Ishikawa (cell line): Measurements from ENCODE around the gene LYG2.
A peak's percentile ranks its signal among the peaks of the same experiment; 100 is the strongest.
"Not testable (repeated sequence)": the region's sequence is repeated elsewhere in the genome, so short reads cannot be mapped to it uniquely, and the experiment has no call there.

ENCODE experiments used
- CEBPB ChIP-seq: IDR thresholded peaks from 2 replicates; pipeline ENCODE4 v1.6.1; 2012
- CREB1 ChIP-seq: IDR thresholded peaks from 2 replicates; pipeline ENCODE4 v1.6.1; 2012; ENCODE audit warnings: low read depth
- EGR1 ChIP-seq: IDR thresholded peaks from 2 replicates; pipeline ENCODE4 v1.6.1; 2012
- EP300 ChIP-seq: IDR thresholded peaks from 2 replicates; pipeline ENCODE4 v1.6.1; 2012; ENCODE audit warnings: borderline replicate concordance
- FOXM1 ChIP-seq: IDR thresholded peaks from 2 replicates; pipeline ENCODE4 v1.6.1; 2012; ENCODE audit warnings: low read depth, borderline replicate concordance
- NFIC ChIP-seq: IDR thresholded peaks from 2 replicates; pipeline ENCODE4 v1.6.1; 2012
- RAD21 ChIP-seq: IDR thresholded peaks from 2 replicates; pipeline ENCODE4 v1.6.1; 2012; ENCODE audit warnings: low read depth
- REST ChIP-seq: IDR thresholded peaks from 2 replicates; pipeline ENCODE4 v1.6.1; 2012; ENCODE audit warnings: low read depth, mild to moderate bottlenecking
- TAF1 ChIP-seq: IDR thresholded peaks from 2 replicates; pipeline ENCODE4 v1.6.1; 2012; ENCODE audit warnings: low read depth, mild to moderate bottlenecking
- TCF12 ChIP-seq: IDR thresholded peaks from 2 replicates; pipeline ENCODE4 v1.6.1; 2012; ENCODE audit warnings: low read depth
- TEAD4 ChIP-seq: IDR thresholded peaks from 2 replicates; pipeline ENCODE4 v1.6.1; 2012
- USF1 ChIP-seq: IDR thresholded peaks from 2 replicates; pipeline ENCODE4 v1.6.1; 2012
- YY1 ChIP-seq: IDR thresholded peaks from 2 replicates; pipeline ENCODE4 v1.6.1; 2012; ENCODE audit warnings: low read depth
- ZBTB7A ChIP-seq: IDR thresholded peaks from 2 replicates; pipeline ENCODE4 v1.6.1; 2012; ENCODE audit warnings: low read depth

Gene LYG2, protein sequence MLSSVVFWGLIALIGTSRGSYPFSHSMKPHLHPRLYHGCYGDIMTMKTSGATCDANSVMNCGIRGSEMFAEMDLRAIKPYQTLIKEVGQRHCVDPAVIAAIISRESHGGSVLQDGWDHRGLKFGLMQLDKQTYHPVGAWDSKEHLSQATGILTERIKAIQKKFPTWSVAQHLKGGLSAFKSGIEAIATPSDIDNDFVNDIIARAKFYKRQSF

DNA sequence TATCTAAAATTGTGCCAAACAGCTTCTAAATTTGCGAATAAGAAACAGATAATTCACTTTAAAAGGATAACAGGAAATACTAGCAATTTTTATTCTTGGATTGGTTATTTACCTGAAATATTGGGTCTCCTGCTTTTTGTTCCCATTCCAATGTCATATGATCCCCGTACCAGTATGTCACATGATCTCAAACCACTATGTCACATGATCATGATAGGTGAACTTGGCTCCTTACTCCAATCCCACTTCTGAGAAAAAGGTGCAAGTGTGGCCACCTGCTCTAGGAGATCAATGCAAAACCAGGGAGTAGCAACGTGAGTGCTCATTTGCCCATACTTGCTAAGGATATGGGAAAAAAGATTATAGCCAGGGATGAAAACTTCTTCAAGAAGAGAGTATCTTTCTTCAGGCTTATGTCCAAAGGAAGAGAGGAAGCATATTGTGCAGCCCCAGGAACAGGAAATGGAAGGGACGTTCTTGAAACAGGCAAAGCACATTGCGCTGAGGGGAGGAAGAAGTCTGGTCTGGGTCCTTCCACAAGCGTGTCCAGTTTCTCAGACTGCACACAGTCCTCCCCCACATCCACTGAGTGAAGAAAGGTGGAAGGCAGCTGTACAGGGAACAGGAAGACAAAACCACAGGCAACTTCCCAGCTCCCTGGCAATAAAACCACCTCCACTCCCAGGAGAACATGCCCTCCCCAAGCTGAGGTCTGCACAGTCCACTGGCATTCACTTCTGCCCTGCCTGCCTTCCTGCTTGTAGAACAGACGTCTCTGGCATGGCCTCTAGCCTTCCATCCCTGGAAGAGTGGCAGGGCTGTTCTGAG, at the start of gene LYG2:
TSS of gene LYG2 (minus strand) at position 176 of the 828 bp plus-strand sequence. CDS start 1,406 bp downstream, outside the sequence.
- TF ChIP-seq USF1 (peak; percentile 72), NFIC (no peak), TEAD4 (no peak), EP300 (no peak)

DNA sequence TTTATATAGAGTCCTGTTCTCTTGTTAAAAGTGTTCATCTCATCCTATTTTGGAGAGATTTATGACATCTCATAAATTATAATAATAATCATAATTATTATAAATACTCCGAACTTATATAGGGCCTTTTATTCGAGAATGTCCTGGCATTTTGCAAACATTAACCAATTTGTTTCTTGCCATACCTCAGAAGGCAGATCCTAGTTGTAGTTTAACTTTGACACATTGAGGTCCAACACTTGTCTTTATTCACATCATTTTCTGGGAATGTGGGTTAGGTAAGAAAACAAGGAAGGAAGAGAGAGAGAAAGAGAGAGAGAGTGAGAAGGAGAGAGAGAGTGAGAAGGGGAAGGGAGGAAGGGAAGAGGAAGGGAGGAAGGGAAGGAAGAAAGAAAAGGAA, 45.6 kb upstream of the LYG2 start, which contains the start of gene LYG1:
TSS of gene LYG1 (minus strand) at position 101 of the 400 bp plus-strand sequence. CDS start 5,527 bp downstream, outside the sequence.
- TF ChIP-seq USF1, REST, CEBPB: not testable (repeated sequence)

GRCh38 chr2:99299580-99299979, 44.1 kb upstream of the LYG2 start:
- TF ChIP-seq REST (no peak), NFIC (no peak), RAD21 (no peak), TCF12 (no peak), ZBTB7A (no peak), CREB1 (no peak), USF1 (no peak), TEAD4 (no peak), EGR1 (no peak), FOXM1 (no peak), YY1 (no peak), TAF1 (no peak), CEBPB (no peak)

GRCh38 chr2:99297994-99298393, 42.5 kb upstream of the LYG2 start:
- TF ChIP-seq USF1 (no peak), NFIC (no peak), FOXM1 (no peak), EP300 (no peak), CREB1 (no peak)

DNA sequence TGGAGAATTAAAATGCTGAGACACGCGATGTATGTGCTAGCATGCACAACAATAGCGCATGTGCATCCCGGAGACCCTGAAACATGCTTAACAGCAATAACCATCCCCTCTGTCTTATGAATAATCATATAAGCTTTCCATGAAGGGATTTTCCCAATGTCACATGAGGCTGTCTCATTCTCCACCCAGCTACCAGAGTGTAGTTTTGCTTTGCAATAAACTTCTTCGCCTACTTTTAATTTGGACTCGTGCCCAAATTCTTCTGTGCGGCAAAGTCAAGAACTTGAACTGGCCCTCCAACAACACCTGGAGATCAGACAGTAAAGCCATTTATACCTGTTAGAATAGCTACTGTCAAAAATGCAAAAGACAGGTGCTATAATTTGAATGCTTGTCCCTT, 30.1 kb upstream of the LYG2 start:
- TF ChIP-seq ZBTB7A (no peak), CEBPB (no peak), NFIC (no peak), REST (no peak)
